ENCODE results near the gene RETREG2. TPM values are rescaled to one million over a fixed set of nuclear protein-coding genes. Genes with fewer than 3 reads are reported as not detected.

Gene RETREG2
- polyA plus RNA-seq, 1 donor from 2014 or later, result 156 TPM

DNA sequence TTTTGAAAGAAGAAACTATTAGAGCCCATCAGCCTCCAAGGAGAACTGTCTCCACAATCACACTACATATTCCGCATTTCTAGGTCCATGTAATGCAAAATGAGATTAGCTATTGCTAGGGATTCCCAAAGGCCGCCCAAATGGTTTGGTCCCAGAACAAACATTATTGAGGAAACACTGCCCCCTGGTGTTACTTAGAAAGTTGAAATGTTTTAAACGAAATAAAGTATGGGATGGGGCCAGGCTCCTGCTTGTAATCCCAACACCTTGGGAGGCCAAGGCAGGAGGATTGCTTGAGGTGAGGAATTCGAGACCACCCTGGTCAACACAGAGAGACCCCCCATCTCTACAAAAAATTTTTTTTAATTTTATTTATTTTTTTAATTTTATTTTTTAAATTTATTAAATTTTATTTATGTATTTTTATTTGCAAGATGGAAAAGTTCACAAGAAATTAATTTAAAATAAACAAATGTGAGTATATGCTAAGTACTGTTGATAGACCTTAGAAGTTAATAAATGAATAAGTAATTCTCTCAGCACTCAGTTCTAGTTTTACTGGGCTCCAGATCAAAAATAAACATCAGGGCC lies 22.9 kb upstream of the RETREG2 start:
- no peaks in the 10 kb centered on the region for H3F3A ChIP-seq (ENCODE audit: insufficient read depth, low read length, poor library complexity, severe bottlenecking)
- TF ChIP-seq, protein P1, sequence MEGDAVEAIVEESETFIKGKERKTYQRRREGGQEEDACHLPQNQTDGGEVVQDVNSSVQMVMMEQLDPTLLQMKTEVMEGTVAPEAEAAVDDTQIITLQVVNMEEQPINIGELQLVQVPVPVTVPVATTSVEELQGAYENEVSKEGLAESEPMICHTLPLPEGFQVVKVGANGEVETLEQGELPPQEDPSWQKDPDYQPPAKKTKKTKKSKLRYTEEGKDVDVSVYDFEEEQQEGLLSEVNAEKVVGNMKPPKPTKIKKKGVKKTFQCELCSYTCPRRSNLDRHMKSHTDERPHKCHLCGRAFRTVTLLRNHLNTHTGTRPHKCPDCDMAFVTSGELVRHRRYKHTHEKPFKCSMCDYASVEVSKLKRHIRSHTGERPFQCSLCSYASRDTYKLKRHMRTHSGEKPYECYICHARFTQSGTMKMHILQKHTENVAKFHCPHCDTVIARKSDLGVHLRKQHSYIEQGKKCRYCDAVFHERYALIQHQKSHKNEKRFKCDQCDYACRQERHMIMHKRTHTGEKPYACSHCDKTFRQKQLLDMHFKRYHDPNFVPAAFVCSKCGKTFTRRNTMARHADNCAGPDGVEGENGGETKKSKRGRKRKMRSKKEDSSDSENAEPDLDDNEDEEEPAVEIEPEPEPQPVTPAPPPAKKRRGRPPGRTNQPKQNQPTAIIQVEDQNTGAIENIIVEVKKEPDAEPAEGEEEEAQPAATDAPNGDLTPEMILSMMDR (IDR thresholded peaks at IDR 0.05; ENCODE audit: poor library complexity, severe bottlenecking), result peak; percentile 77
- TF ChIP-seq, protein P2, sequence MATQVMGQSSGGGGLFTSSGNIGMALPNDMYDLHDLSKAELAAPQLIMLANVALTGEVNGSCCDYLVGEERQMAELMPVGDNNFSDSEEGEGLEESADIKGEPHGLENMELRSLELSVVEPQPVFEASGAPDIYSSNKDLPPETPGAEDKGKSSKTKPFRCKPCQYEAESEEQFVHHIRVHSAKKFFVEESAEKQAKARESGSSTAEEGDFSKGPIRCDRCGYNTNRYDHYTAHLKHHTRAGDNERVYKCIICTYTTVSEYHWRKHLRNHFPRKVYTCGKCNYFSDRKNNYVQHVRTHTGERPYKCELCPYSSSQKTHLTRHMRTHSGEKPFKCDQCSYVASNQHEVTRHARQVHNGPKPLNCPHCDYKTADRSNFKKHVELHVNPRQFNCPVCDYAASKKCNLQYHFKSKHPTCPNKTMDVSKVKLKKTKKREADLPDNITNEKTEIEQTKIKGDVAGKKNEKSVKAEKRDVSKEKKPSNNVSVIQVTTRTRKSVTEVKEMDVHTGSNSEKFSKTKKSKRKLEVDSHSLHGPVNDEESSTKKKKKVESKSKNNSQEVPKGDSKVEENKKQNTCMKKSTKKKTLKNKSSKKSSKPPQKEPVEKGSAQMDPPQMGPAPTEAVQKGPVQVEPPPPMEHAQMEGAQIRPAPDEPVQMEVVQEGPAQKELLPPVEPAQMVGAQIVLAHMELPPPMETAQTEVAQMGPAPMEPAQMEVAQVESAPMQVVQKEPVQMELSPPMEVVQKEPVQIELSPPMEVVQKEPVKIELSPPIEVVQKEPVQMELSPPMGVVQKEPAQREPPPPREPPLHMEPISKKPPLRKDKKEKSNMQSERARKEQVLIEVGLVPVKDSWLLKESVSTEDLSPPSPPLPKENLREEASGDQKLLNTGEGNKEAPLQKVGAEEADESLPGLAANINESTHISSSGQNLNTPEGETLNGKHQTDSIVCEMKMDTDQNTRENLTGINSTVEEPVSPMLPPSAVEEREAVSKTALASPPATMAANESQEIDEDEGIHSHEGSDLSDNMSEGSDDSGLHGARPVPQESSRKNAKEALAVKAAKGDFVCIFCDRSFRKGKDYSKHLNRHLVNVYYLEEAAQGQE (IDR thresholded peaks at IDR 0.05; ENCODE audit: borderline replicate concordance), result no peak
- TF ChIP-seq RAD21 (conservative IDR thresholded peaks at IDR 0.05), result peak; percentile 83
- TF ChIP-seq EZH2 (IDR thresholded peaks at IDR 0.05; ENCODE audit: borderline replicate concordance, insufficient read depth, low read length, poor library complexity, severe bottlenecking), result no peak
- peak; percentile 83 for TF ChIP-seq SMC3 (conservative IDR thresholded peaks at IDR 0.05; ENCODE audit: poor library complexity)
- H4K20me1 ChIP-seq (ENCODE audit: insufficient read depth), result no peaks in the 10 kb centered on the region
- H3K4me3 ChIP-seq (ENCODE audit: low read length), result no peak overlapping the region
- H3K27ac ChIP-seq (ENCODE audit: low read length), result no peak overlapping the region
- H3K27me3 ChIP-seq (ENCODE audit: insufficient read depth, low read depth, low read length), result no peaks in the 10 kb centered on the region
- no peaks in the 10 kb centered on the region for H3K79me2 ChIP-seq (replicated peaks; ENCODE audit: insufficient read depth, low read length)
- H2AFZ ChIP-seq (ENCODE audit: low read depth, low read length), result no peak overlapping the region
- no peaks in the 10 kb centered on the region for H3K9me3 ChIP-seq (ENCODE audit: low read length)
- no peaks in the 10 kb centered on the region for H3K9me2 ChIP-seq (ENCODE audit: insufficient read depth, low read length)
- no peaks in the 10 kb centered on the region for H3K36me3 ChIP-seq (ENCODE audit: insufficient read depth, low read length)
- no peak overlapping the region for H3K4me2 ChIP-seq (ENCODE audit: low read length)
- H3K9ac ChIP-seq (ENCODE audit: low read length), result no peak overlapping the region

DNA sequence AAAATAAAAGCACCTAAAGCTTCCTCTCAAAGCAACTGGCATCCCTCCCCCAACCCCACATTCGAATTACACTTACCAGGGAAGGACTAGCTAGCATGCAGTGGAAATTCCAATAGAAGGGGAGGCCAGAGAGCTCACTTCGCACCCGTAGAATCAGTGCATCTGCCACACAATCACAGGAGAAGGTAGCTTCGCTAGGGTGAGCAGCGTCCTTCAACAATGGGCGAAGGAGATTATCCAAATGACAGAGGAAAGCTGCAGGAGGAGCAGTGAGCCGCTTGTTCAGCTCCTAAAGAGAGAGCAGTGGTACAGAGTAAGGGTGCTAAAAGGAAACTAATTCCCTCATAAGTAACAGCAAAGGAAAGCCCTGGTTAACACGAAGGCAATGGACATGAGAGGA lies 20.7 kb upstream of the RETREG2 start:
- Histone ChIP-seq H3K27ac (ENCODE audit: low read length) (no peak overlapping the region), H3K36me3 (ENCODE audit: insufficient read depth, low read length) (no peaks in the 10 kb centered on the region)

More for the DNA sequence above, 20.7 kb upstream of the RETREG2 start:
- no peaks in the 10 kb centered on the region for H4K20me1 ChIP-seq (ENCODE audit: insufficient read depth)
- H3F3A ChIP-seq (ENCODE audit: insufficient read depth, low read length, poor library complexity, severe bottlenecking), result no peaks in the 10 kb centered on the region
- no peak overlapping the region for H3K4me3 ChIP-seq (ENCODE audit: low read length)
- H3K79me2 ChIP-seq (replicated peaks; ENCODE audit: insufficient read depth, low read length), result no peaks in the 10 kb centered on the region
- H2AFZ ChIP-seq (ENCODE audit: low read depth, low read length), result no peak overlapping the region
- H3K9me3 ChIP-seq (ENCODE audit: low read length), result no peaks in the 10 kb centered on the region
- TF ChIP-seq TAF1 (IDR thresholded peaks at IDR 0.05; ENCODE audit: low read depth) (no peak), RAD21 (conservative IDR thresholded peaks at IDR 0.05) (no peak), EP300 (conservative IDR thresholded peaks at IDR 0.05; ENCODE audit: poor library complexity, severe bottlenecking) (no peak), MXI1 (conservative IDR thresholded peaks at IDR 0.05; ENCODE audit: poor library complexity, severe bottlenecking) (no peak), EZH2 (IDR thresholded peaks at IDR 0.05; ENCODE audit: borderline replicate concordance, insufficient read depth, low read length, poor library complexity, severe bottlenecking) (no peak), SMC3 (conservative IDR thresholded peaks at IDR 0.05; ENCODE audit: poor library complexity) (no peak), POLR2AphosphoS5 (IDR thresholded peaks at IDR 0.05) (no peak)
- TF ChIP-seq, protein P2 (IDR thresholded peaks at IDR 0.05; ENCODE audit: borderline replicate concordance), result no peak
- TF ChIP-seq, protein P1 (IDR thresholded peaks at IDR 0.05; ENCODE audit: poor library complexity, severe bottlenecking), result no peak
- H3K9me2 ChIP-seq (ENCODE audit: insufficient read depth, low read length), result no peaks in the 10 kb centered on the region
- no peak overlapping the region for H3K9ac ChIP-seq (ENCODE audit: low read length)
- no peaks in the 10 kb centered on the region for H3K27me3 ChIP-seq (ENCODE audit: insufficient read depth, low read depth, low read length)
- H3K4me2 ChIP-seq (ENCODE audit: low read length), result no peak overlapping the region
